Thoracic aorta (tissue), 2 donors: ENCODE data around the gene PRM2. TPM values are rescaled to one million over a fixed set of nuclear protein-coding genes. Genes with fewer than 3 reads are reported as not detected.

ENCODE experiments used
- ATAC-seq: fragments of 150-250 bp; one replicate; pipeline ENCODE4 v1.8.0; 2017; ENCODE audit warnings: low read depth; ENCODE audit not compliant: insufficient number of reproducible peaks, low FRiP score
- DNase-seq: peaks from one replicate; pipeline ENCODE4 v3.0.0-alpha.2; 2020; ENCODE audit warnings: low spot score
- H3K27ac ChIP-seq, 2 donors: fragments of 200-600 bp; sonication (generic); 1 replicate in 1 of 2; 2 replicates in 1 of 2; pipeline ENCODE4 v1.5.1; 2016; ENCODE audit warnings: mild to moderate bottlenecking in 2 of 2, moderate library complexity in 2 of 2
- H3K27me3 ChIP-seq: fragments of 200-600 bp; sonication (generic); replicated peaks from 2 replicates; pipeline ENCODE4 v1.6.0; 2016; ENCODE audit warnings: mild to moderate bottlenecking; ENCODE audit not compliant: insufficient read depth
- H3K36me3 ChIP-seq: fragments of 200-600 bp; sonication (generic); one replicate; pipeline ENCODE4 v1.5.1; 2016
- H3K4me1 ChIP-seq, 2 donors: fragments of 200-600 bp; sonication (generic); 1 replicate in 1 of 2; 2 replicates in 1 of 2; pipeline versions ENCODE4 v1.5.1 to v1.6.0; 2016; ENCODE audit warnings: low read depth in 2 of 2, mild to moderate bottlenecking in 1 of 2; ENCODE audit not compliant: control insufficient read depth in 1 of 2
- H3K4me3 ChIP-seq: fragments of 200-600 bp; sonication (generic); 2 replicates; pipeline ENCODE4 v1.5.1; 2016; ENCODE audit warnings: mild to moderate bottlenecking
- H3K9me3 ChIP-seq: fragments of 200-600 bp; sonication (generic); 2 replicates; pipeline ENCODE4 v1.5.1; 2016
- CTCF ChIP-seq: fragments of 200-600 bp; sonication (generic); IDR thresholded peaks from one replicate; pipeline ENCODE4 v1.5.1; 2019; ENCODE audit warnings: antibody characterized with exemption
- total RNA-seq, 2 donors: library from RNA; depleted of rRNA; stranded (reverse); fragments of >200 nt; gene quantifications; one replicate each; pipeline versions ENCODE4 v1.1.0 to v1.2.3, GENCODE V29; 2016

Gene PRM2
- total RNA-seq, 2 donors from 2014 or later: not detected

GRCh38 chr16:11232302-11232851 is 43.9 kb downstream of the PRM2 start:
- Histone ChIP-seq H3K4me3 (no peak overlapping the region), H3K27me3 (no peaks in the 10 kb centered on the region), H3K9me3 (no peaks in the 10 kb centered on the region), H3K4me1 (peaks cover 5 to 11% of the 10 kb centered on the region in 2 donors), H3K36me3 (no peaks in the 10 kb centered on the region), H3K27ac (no peak overlapping the region)
- ATAC-seq: no peak
- DNase-seq: no peak
- TF ChIP-seq CTCF: no peak

GRCh38 chr16:11231367-11231970 is 44.8 kb downstream of the PRM2 start:
- no peak overlapping the region for H3K4me3 ChIP-seq
- no peak for ATAC-seq
- H3K27me3 ChIP-seq: no peaks in the 10 kb centered on the region
- H3K36me3 ChIP-seq: no peaks in the 10 kb centered on the region
- peaks cover 5 to 11% of the 10 kb centered on the region in 2 donors for H3K4me1 ChIP-seq
- DNase-seq: no peak
- no peak overlapping the region for H3K27ac ChIP-seq
- no peaks in the 10 kb centered on the region for H3K9me3 ChIP-seq
- TF ChIP-seq CTCF: no peak

GRCh38 chr16:11229906-11230305 is 46.4 kb downstream of the PRM2 start:
- H3K9me3 ChIP-seq: no peaks in the 10 kb centered on the region
- H3K27ac ChIP-seq: no peak overlapping the region
- peaks cover 5 to 21% of the 10 kb centered on the region in 2 donors for H3K4me1 ChIP-seq
- no peaks in the 10 kb centered on the region for H3K36me3 ChIP-seq
- no peaks in the 10 kb centered on the region for H3K27me3 ChIP-seq
- no peak overlapping the region for H3K4me3 ChIP-seq
- ATAC-seq (no peak), DNase-seq (no peak)
- no peak for TF ChIP-seq CTCF

- H3K36me3 ChIP-seq: no peaks in the 10 kb centered on the region
- no peak for ATAC-seq
- no peak overlapping the region for H3K27ac ChIP-seq
- peaks cover 5 to 26% of the 10 kb centered on the region in 2 donors for H3K4me1 ChIP-seq
- no peak for DNase-seq
- no peaks in the 10 kb centered on the region for H3K27me3 ChIP-seq
- TF ChIP-seq CTCF: no peak
- H3K4me3 ChIP-seq: no peak overlapping the region
- H3K9me3 ChIP-seq: no peaks in the 10 kb centered on the region
Observed at GRCh38 chr16:11229432-11229831, 46.8 kb downstream of the PRM2 start.

GRCh38 chr16:11225677-11226549 is 50.4 kb downstream of the PRM2 start:
- no peaks in the 10 kb centered on the region for H3K9me3 ChIP-seq
- no peak for DNase-seq
- no peak for TF ChIP-seq CTCF
- H3K27ac ChIP-seq: no peak overlapping the region
- H3K4me3 ChIP-seq: peak overlapping the region; percentile 62
- H3K36me3 ChIP-seq: no peaks in the 10 kb centered on the region
- ATAC-seq: no peak
- H3K4me1 ChIP-seq: peaks cover 0 to 20% of the 10 kb centered on the region in 2 donors
- H3K27me3 ChIP-seq: no peaks in the 10 kb centered on the region
